K562 (cell line): ENCODE data around the gene DPM1. TPM values are rescaled to one million over a fixed set of nuclear protein-coding genes. Genes with fewer than 3 reads are reported as not detected.

Experiments used
- ATAC-seq: fragments of 200-7000 bp; cut with Tn5 transposase; 3 replicates; pipeline ENCODE4 v1.9.1; 2020; ENCODE audit warnings: moderate library complexity
- BruUV-seq: library from RNA; stranded (reverse); fragments of 400-500 nt; replicated peaks from 2 replicates; lab custom pipeline; 2021; lab: Mats Ljungman, UMichigan
- CTCF ChIA-PET: fragments of 300-600 bp; formaldehyde crosslinking; extraction: SDS; loops from one replicate; lab custom pipeline; 2021; ENCODE audit warnings: low intra/inter-chr PET ratio; lab: Yijun Ruan, JAX
- POLR2A ChIA-PET: fragments of 300-600, 350-650 bp; sonication (Branson Sonifier 250); formaldehyde crosslinking; extraction: SDS; loops from one replicate; lab custom pipeline; 2021; ENCODE audit warnings: antibody characterized with exemption, inconsistent platforms; lab: Yijun Ruan, JAX
- DNase-seq, 4 experiments: peaks; one replicate each; pipeline versions ENCODE4 v3.0.0 to v3.0.0-alpha.2; 2011 to 2018; ENCODE audit warnings: low spot score in 3 of 4, mixed read lengths in 3 of 4; ENCODE audit errors: extremely low read depth in 1 of 4
- FAIRE-seq: peaks from 2 replicates; lab custom pipeline; 2011; peaks lifted over from hg19 to GRCh38; lab: Jason Lieb, UNC
- H2AFZ ChIP-seq: 2 replicates; pipeline ENCODE4 v1.6.0; 2011; ENCODE audit warnings: low read depth, low read length, control low read depth, inconsistent platforms
- H3K27ac ChIP-seq: fragments of 200-600 bp; 3 replicates; pipeline ENCODE4 v1.8.0; 2011; ENCODE audit warnings: low read depth, mild to moderate bottlenecking, control low read depth, inconsistent platforms, low read length, moderate library complexity, mixed read lengths; ENCODE audit errors: extremely low read depth
- H3K27me3 ChIP-seq, 2 experiments: fragments of 300-600 bp in 1 of 2; 2 replicates in 1 of 2; 3 replicates in 1 of 2; pipeline versions ENCODE4 v1.6.0 to v1.8.0; 2011; ENCODE audit warnings: inconsistent platforms in 2 of 2, low read length in 2 of 2, mild to moderate bottlenecking in 1 of 2, mixed read lengths in 1 of 2, moderate library complexity in 1 of 2; ENCODE audit not compliant: control insufficient read depth in 2 of 2, insufficient read depth in 2 of 2
- H3K36me3 ChIP-seq: fragments of 300-600 bp; 3 replicates; pipeline ENCODE4 v1.8.0; 2011; ENCODE audit warnings: mild to moderate bottlenecking, low read length, inconsistent platforms; ENCODE audit not compliant: control insufficient read depth, insufficient read depth
- H3K4me1 ChIP-seq, 2 experiments: fragments of 200-600 bp in 1 of 2; replicated peaks in 1 of 2; 2 replicates in 1 of 2; 3 replicates in 1 of 2; pipeline versions ENCODE4 v1.5.1 to v1.8.0; 2011; ENCODE audit warnings: inconsistent platforms in 2 of 2, low read length in 2 of 2, mild to moderate bottlenecking in 1 of 2, mixed read lengths in 1 of 2, moderate library complexity in 1 of 2; ENCODE audit not compliant: control insufficient read depth in 2 of 2, insufficient read depth in 2 of 2
- H3K4me2 ChIP-seq: 2 replicates; pipeline ENCODE4 v1.6.1; 2011; ENCODE audit warnings: low read length, control low read depth, inconsistent platforms, mixed read lengths; ENCODE audit not compliant: insufficient read depth
- H3K4me3 ChIP-seq: fragments of 200-600 bp; sonication (generic), shearing (Covaris generic); 2 replicates; pipeline ENCODE4 v1.5.1; 2016; ENCODE audit warnings: control low read depth, inconsistent platforms
- H3K79me2 ChIP-seq: fragments of 200-600 bp; 3 replicates; pipeline ENCODE4 v1.8.0; 2011; ENCODE audit warnings: low read length, inconsistent platforms; ENCODE audit not compliant: control insufficient read depth, insufficient read depth
- H3K9ac ChIP-seq, 2 experiments: 2 replicates each; pipeline versions ENCODE4 v1.6.0 to v1.6.1; 2011; ENCODE audit warnings: low read depth in 2 of 2, low read length in 2 of 2, control low read depth in 1 of 2, inconsistent platforms in 1 of 2, mild to moderate bottlenecking in 1 of 2, mixed read lengths in 1 of 2; ENCODE audit not compliant: insufficient read depth in 1 of 2
- H3K9me1 ChIP-seq: one replicate; pipeline ENCODE4 v1.6.0; 2011; ENCODE audit warnings: inconsistent platforms, mild to moderate bottlenecking, low read length, moderate library complexity; ENCODE audit not compliant: control insufficient read depth, insufficient read depth
- H3K9me3 ChIP-seq: replicated peaks from 2 replicates; pipeline ENCODE4 v1.5.1; 2011; ENCODE audit warnings: low read depth, low read length, inconsistent platforms; ENCODE audit not compliant: control insufficient read depth, insufficient read depth
- H4K20me1 ChIP-seq: replicated peaks from 2 replicates; pipeline ENCODE4 v1.6.1; 2011; ENCODE audit warnings: low read length, inconsistent platforms, mixed read lengths; ENCODE audit not compliant: control insufficient read depth, insufficient read depth
- KDM4B ChIP-seq, 2 experiments: fragments of 450-650 bp in 1 of 2; sonication (generic) in 1 of 2; IDR thresholded peaks; 2 replicates each; pipeline ENCODE4 v1.6.1; 2016 to 2017; ENCODE audit warnings: borderline replicate concordance in 2 of 2, antibody characterized with exemption in 1 of 2, low read depth in 1 of 2, mild to moderate bottlenecking in 1 of 2
- PHF8 ChIP-seq: fragments of 200-600 bp; sonication (generic); IDR thresholded peaks from 2 replicates; pipeline ENCODE4 v1.6.1; 2012; ENCODE audit warnings: mixed run types, mild to moderate bottlenecking, inconsistent platforms, low read length, moderate library complexity, borderline replicate concordance
- PML ChIP-seq: IDR thresholded peaks from 2 replicates; pipeline ENCODE4 v1.6.1; 2012; ENCODE audit warnings: low read length, inconsistent platforms
- RBFOX2 ChIP-seq: fragments of 200-400 bp; formaldehyde crosslinking; IDR thresholded peaks from 2 replicates; pipeline ENCODE4 v1.6.1; 2017; ENCODE audit warnings: low read depth, mild to moderate bottlenecking, low read length, moderate library complexity
- SMARCE1 ChIP-seq: fragments of 450-650 bp; IDR thresholded peaks from 2 replicates; pipeline ENCODE4 v1.7.1; 2016; ENCODE audit warnings: mild to moderate bottlenecking
- ZBTB7A ChIP-seq: IDR thresholded peaks from 2 replicates; pipeline ENCODE4 v1.6.1; 2011; ENCODE audit warnings: low read depth, mild to moderate bottlenecking, low read length, moderate library complexity, borderline replicate concordance; ENCODE audit not compliant: control insufficient read depth
- ZNF764 ChIP-seq: fragments of 250-450 bp; sonication (Bioruptor Pico); IDR thresholded peaks from 2 replicates; pipeline ENCODE4 v1.4.0; 2020; ENCODE audit warnings: low read depth, mild to moderate bottlenecking, moderate library complexity
- WGBS: fragments of 100-300 bp; shearing (Covaris generic); methylation state at CpG from one replicate; pipeline ENCODE4 v1.1.6; 2016; ENCODE audit warnings: low coverage, mixed read lengths; ENCODE audit not compliant: insufficient coverage; ENCODE audit errors: missing lambda C conversion rate; 5-methylcytosine and 5-hydroxymethylcytosine counted together
- in situ Hi-C: fragments of 300-500 bp; cut with MboI; formaldehyde crosslinking; loops from 4 replicates; pipeline ENCODE4 v1.15.0; 2018; ENCODE audit warnings: inconsistent platforms, mixed read lengths
- intact Hi-C: fragments of 100-400 bp; cut with micrococcal nuclease; formaldehyde crosslinking; loops from 2 replicates; pipeline ENCODE4 v1.14.2; 2022
- polyA plus RNA-seq, 8 experiments: library from polyadenylated mRNA; depleted of rRNA in 4 of 8; stranded (reverse) in 5 of 8; unstranded in 3 of 8; fragments of >200 nt; fragmentation: Nextera tagmentation in 2 of 8; fragmentation: Illumina TruSeq in 1 of 8; extraction: Ambion mirVana in 2 of 8; extraction: Trizol in 1 of 8; gene quantifications; 2 replicates each; pipeline versions ENCODE4 v1.2.1 to v1.2.3, GENCODE V29; 2011 to 2014; ENCODE audit warnings: inconsistent platforms in 1 of 8, missing spikeins in 1 of 8
- total RNA-seq, 7 experiments: library from RNA; depleted of rRNA in 6 of 7; stranded (reverse); fragments of >200 nt in 6 of 7; fragmentation: Illumina TruSeq in 2 of 7; extraction: Trizol in 2 of 7; gene quantifications; 2 replicates each; pipeline versions ENCODE4 v1.2.1 to v1.2.3, GENCODE V29; 2011 to 2021; ENCODE audit warnings: low replicate concordance in 1 of 7
- TF ChIP-seq, protein P1 (sequence below): sonication (generic); formaldehyde crosslinking; IDR thresholded peaks from 2 replicates; pipeline ENCODE4 v1.8.0; 2022; ENCODE audit warnings: mild to moderate bottlenecking, low read depth, missing genetic modification reagents
- TF ChIP-seq, protein P2 (sequence below): fragments of 450-650 bp; IDR thresholded peaks from 2 replicates; pipeline ENCODE4 v1.6.1; 2016; ENCODE audit warnings: low read depth

Gene DPM1
- total and polyA plus RNA-seq, 9 of the 15 experiments (the other 6 are each of a cell fraction or from before 2014, with no cell fraction given): 75.2 to 190 (median 153) TPM

DNA sequence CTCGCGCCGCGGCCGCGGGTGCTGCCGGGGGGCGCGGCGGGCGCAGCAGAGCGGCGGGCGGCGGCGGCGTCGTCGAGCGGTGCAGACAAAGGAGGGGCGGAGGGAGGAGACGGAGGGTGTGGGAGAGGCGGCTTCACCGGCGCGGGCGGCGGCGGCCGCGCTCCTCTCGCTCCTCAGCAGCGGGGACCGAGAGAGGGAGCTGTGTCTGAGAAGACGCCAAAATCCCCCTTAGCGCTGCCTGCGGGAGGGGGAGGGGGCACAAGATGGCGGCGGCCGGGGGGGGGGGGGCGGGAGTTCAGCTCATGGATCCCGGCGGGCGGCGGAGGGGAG lies 27.4 kb downstream of the DPM1 start (continued):
- TF ChIP-seq, protein P1, sequence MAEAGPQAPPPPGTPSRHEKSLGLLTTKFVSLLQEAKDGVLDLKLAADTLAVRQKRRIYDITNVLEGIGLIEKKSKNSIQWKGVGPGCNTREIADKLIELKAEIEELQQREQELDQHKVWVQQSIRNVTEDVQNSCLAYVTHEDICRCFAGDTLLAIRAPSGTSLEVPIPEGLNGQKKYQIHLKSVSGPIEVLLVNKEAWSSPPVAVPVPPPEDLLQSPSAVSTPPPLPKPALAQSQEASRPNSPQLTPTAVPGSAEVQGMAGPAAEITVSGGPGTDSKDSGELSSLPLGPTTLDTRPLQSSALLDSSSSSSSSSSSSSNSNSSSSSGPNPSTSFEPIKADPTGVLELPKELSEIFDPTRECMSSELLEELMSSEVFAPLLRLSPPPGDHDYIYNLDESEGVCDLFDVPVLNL (CRISPR knock-in tag): no peak
- TF ChIP-seq ZNF764 (CRISPR knock-in tag) (no peak), KDM4B (IDR thresholded peaks at IDR 0.05; ENCODE audit: borderline replicate concordance in 2 of 2, low read depth in 1 of 2) (0 out of 4 replicates have a peak, but pooled peaks of 1 of the 2 experiments have one; percentile 11), RBFOX2 (peak; percentile 55)

DNA sequence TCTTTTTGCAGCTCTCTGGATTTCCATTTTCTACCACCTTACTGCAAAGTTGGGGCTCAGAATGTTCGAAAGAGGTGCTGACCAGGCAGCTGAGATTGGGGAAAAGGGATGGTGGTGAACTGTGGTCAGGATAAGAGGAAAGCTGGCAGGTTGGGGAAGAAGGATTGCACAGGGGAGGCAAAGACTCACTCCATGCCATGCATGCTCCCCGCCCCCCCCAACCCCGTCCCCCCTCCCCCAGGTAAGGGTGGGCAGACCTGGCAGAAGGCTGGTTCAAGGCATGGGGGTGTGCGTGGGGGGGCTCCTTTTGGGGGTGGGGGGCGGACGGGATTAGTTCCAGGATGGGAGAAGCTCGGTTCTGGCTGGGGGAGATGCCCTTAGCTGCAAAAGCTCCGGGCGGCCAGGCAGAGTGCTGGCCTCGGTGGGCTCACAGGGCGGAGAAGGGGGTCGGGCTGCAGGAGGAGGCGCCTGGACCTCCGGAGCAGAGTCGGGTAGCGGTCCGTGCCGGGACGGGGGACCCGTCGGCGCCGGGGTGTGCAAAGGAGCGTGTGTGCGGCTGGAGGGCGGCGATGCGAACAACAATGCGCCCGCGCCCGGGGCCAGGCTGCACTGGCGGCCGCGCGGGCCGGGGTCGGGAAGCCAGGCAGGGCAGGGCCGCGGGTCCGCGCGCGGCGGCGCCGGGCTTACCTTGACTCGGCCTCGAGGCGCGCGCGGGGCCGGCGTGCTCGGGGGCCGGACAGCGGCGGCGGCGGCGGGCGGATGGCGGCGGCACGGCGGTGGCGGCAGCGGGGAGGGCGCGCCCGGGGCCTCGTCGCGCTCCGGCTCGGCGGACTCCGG lies 28.0 kb downstream of the DPM1 start:
- H3K36me3 ChIP-seq: peaks cover 73% of the 10 kb centered on the region
- ChIA-PET POLR2A (interaction anchor here (0.6 to 4.7 kb wide), 12 partner anchors 9 to 640 kb away, joined by 3 to 30 read pairs (median 8); partner anchors contain the start of genes BCAS4, DPM1 and MOCS3), CTCF (interaction anchor here (0.6 to 3.3 kb wide), 6 partner anchors 28 to 140 kb away, joined by 3 to 28 read pairs (median 8); partner anchors contain the start of genes BCAS4, DPM1 and MOCS3)
- FAIRE-seq: no peak
- in situ Hi-C loops (loop anchor here (10.0 kb wide), 1 partner anchor 116 kb away; no protein-coding TSS in a partner anchor), intact Hi-C loops (no loop called here)
- H3K27ac ChIP-seq: peak overlapping the region; percentile 99
- peak; percentile 19 to 30 (median 22) for DNase-seq
- H3K4me1 ChIP-seq: peaks cover 12 to 19% of the 10 kb centered on the region in 2 experiments
- no peaks in the 10 kb centered on the region for H3K9me1 ChIP-seq
- H4K20me1 ChIP-seq: peaks cover 13% of the 10 kb centered on the region
- peak overlapping the region; percentile 71 for H3K4me3 ChIP-seq
- peak overlapping the region; percentile 86 to 98 for H3K9ac ChIP-seq
- H3K79me2 ChIP-seq: peaks cover 54% of the 10 kb centered on the region
- H3K9me3 ChIP-seq: no peaks in the 10 kb centered on the region
- no peak overlapping the region; the same call in 1 of the 2 replicates for H2AFZ ChIP-seq
- no TSS peak for BruUV-seq
- 1% methylated on average over 34 of the region's 79 CpGs for WGBS
- H3K4me2 ChIP-seq: peak overlapping the region; percentile 85
- H3K27me3 ChIP-seq: no peaks in the 10 kb centered on the region
- peak; percentile 8 for ATAC-seq
- TF ChIP-seq, protein P2, sequence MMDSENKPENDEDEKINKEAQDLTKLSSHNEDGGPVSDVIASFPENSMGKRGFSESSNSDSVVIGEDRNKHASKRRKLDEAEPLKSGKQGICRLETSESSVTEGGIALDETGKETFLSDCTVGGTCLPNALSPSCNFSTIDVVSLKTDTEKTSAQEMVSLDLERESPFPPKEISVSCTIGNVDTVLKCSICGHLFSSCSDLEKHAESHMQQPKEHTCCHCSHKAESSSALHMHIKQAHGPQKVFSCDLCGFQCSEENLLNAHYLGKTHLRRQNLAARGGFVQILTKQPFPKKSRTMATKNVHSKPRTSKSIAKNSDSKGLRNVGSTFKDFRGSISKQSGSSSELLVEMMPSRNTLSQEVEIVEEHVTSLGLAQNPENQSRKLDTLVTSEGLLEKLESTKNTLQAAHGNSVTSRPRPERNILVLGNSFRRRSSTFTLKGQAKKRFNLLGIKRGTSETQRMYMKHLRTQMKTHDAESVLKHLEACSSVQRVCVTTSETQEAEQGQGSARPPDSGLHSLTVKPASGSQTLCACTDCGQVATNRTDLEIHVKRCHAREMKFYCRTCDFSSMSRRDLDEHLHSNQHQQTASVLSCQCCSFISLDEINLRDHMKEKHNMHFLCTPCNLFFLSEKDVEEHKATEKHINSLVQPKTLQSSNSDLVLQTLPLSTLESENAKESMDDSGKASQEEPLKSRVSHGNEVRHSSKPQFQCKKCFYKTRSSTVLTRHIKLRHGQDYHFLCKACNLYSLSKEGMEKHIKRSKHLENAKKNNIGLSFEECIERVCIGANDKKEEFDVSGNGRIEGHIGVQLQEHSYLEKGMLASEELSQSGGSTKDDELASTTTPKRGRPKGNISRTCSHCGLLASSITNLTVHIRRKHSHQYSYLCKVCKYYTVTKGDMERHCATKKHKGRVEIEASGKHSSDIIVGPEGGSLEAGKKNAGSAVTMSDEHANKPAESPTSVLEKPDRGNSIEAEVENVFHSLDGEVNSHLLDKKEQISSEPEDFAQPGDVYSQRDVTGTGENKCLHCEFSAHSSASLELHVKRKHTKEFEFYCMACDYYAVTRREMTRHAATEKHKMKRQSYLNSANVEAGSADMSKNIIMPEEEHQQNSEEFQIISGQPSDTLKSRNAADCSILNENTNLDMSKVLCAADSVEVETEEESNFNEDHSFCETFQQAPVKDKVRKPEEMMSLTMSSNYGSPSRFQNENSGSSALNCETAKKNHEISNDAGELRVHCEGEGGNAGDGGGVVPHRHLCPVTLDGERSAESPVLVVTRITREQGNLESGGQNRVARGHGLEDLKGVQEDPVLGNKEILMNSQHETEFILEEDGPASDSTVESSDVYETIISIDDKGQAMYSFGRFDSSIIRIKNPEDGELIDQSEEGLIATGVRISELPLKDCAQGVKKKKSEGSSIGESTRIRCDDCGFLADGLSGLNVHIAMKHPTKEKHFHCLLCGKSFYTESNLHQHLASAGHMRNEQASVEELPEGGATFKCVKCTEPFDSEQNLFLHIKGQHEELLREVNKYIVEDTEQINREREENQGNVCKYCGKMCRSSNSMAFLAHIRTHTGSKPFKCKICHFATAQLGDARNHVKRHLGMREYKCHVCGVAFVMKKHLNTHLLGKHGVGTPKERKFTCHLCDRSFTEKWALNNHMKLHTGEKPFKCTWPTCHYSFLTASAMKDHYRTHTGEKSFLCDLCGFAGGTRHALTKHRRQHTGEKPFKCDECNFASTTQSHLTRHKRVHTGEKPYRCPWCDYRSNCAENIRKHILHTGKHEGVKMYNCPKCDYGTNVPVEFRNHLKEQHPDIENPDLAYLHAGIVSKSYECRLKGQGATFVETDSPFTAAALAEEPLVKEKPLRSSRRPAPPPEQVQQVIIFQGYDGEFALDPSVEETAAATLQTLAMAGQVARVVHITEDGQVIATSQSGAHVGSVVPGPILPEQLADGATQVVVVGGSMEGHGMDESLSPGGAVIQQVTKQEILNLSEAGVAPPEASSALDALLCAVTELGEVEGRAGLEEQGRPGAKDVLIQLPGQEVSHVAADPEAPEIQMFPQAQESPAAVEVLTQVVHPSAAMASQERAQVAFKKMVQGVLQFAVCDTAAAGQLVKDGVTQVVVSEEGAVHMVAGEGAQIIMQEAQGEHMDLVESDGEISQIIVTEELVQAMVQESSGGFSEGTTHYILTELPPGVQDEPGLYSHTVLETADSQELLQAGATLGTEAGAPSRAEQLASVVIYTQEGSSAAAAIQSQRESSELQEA: no peak
- TF ChIP-seq ZBTB7A: peak; percentile 67; the same call in 1 of the 2 replicates
- TF ChIP-seq RBFOX2: peak; percentile 58
- no peak for TF ChIP-seq SMARCE1
- no peak for TF ChIP-seq PHF8
- TF ChIP-seq PML: no peak
